CD4-positive, alpha-beta T cell treated with Interferon alpha-2 for 1 hour (primary cell): ENCODE measurements around the gene FAM120C.

ENCODE experiments used
- DNase-seq, 2 donors: peaks; one replicate each; pipeline ENCODE4 v3.0.0-alpha.2; 2020 to 2022

Gene FAM120C, protein sequence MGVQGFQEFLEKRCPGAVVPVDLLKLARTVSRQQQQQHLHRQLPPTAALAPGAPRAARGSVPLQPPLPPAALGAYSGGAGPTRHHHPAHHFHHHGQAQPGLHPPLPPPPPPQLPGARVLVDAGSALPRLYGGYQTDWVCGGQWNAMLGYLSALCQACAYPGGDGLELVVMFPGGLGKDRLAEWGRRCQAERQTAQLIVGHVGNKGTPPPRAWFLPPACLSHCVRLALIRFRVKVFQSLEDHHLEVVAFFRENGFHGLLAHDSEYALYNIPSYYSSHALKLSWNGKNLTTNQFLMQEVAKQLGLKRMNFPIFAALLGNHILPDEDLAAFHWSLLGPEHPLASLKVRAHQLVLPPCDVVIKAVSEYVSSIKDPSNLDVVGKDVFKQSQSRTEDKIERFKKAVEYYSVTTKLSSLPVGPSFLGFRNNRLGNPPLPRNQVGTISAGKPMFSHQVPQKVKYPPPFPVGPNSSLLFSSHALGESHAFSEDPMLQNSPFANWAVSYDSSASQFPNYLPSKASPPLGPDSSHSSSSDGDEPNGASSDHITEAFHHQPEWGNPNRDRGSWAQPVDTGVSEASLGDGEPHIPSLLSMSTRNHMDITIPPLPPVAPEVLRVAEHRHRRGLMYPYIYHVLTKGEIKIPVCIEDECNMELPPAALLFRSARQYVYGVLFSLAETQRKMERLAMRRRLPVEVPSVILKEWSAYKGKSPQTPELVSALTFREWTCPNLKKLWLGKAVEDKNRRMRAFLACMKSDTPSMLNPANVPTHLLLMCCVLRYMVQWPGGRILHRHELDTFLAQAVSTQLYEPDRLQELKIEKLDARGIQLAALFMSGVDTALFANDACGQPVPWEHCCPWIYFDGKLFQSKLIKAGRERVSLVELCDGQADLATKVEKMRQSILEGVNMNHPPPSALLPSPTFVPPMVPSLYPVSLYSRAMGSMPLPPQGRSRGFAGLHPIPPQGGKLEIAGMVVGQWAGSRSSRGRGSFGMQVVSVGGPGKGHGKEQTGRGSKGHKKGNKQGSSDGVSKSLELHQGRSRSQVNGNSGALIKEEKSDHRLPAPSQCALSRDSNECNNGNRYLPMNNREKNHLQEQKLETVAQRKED

DNA sequence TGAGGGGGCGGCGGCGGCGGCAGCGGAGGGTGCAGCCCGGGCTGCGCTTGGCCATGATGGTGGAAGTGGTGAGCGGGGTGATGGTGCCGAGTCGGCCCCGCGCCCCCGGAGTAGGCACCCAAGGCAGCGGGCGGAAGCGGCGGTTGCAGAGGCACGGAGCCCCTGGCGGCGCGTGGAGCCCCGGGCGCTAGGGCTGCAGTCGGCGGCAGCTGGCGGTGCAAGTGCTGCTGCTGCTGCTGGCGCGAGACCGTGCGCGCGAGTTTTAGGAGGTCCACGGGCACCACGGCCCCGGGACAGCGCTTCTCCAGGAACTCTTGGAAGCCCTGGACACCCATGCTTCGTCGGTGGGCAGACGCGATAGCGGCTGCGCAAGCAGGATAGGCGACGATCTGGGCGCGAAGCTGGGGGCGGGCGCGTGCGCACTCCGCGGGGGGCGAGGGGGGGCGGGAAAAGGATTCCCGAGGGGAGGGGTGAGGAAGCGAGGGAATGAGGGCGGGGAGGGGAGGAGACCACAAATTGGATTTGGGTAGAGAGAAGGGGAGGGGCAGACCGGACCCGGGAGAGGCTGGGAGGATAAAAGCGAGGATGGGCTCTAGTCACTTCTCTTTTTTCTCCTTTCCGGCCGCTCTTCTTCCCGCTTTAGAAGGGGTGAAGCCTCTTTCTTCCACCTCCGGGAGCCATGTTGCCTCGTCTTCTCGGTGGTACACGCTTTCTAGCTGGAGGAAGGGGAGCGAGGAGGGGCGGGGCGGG lies at the start of gene FAM120C:
TSS of gene FAM120C (minus strand) at position 391 of the 750 bp plus-strand sequence. CDS start at position 335, 56 bp downstream.
- peak; percentile 64 to 73 for DNase-seq

DNA sequence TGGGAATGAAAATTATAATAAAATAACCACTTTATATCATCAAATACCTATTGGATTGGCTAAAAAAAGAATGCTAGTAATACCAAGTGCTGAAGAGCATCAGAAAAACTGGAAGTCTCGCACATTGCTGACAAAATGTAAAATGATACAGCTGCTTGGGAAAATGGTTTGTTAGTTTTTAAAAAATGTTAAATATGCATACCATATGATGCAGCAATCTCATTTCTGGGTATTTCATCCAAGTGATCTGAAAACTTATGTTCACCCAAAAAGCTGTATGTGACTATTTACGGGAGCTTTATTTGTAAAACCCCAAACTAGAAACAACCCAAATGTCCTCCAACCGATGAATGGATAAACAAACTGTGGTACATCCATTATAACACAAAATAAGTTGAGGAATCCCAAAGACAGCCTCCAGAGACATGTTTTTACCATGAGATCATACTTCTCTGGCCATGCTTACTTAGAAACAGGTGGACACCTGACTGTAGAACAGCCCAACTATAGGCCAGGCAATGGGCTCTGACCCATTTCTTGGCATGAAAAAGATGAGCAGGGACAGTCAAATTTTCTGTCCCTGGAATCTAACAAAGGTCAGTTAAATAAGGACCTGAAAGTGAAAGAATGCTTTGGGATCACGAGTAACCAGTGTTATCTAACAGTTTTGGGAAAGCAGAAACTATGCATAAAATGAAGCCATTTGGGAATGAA lies 47.5 kb upstream of the FAM120C start:
- no peak for DNase-seq

DNA sequence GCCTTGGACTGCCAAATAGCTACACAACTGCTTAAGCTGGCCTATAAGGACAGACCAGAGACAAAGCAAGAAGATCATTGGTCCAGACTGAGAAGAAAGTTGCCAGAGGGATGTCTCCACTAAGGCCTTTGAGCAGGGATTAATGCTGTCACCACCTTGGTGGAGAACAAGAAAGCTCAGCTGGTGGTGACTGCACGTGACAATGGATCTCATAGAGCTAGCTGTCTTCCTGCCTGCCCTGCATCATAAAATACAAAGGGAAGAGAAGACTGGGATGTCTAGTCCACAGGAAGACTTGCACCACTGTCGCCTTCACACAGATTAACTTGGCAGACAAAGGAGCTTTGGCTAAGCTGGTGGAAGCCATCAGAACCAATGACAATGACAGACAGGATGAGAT lies 40.5 kb upstream of the FAM120C start:
- no peak for DNase-seq

DNA sequence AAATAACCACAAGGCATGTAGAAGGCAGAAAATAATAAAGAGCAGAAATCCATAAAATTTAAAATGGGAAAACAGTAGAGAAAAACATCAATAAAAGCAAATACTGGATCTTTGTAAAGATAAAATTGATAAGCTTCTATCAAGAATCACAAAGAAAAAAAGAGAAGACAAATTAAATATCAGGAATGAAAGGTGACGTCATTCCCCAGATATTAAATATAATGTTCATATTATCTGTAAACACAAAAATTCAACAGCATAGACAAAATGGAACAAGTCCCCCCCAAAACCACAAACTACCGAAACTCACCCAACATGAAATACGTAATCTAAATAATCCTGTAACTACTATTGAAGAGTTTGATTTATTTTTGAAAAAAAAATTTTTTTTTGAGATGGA lies 30.5 kb upstream of the FAM120C start:
- DNase-seq, result no peak

DNA sequence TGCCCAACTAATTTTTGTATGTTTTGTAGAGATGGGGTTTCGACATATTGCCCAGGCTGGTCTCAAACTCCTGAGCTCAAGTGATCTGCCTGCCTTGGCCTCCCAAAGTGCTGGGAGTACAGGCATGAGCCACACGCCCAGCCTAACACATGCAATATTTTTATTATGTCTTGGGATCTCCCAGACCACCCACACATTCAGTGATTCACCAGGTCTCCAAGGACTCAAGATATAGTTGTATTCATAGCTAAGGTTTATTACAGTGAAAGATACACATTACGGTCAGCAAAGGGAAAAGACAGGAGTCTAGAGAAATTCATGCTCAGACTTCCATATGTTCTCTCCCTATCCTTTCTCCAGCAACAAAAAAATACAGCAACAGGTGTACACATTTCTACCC lies 25.5 kb upstream of the FAM120C start:
- no peak for DNase-seq

DNA sequence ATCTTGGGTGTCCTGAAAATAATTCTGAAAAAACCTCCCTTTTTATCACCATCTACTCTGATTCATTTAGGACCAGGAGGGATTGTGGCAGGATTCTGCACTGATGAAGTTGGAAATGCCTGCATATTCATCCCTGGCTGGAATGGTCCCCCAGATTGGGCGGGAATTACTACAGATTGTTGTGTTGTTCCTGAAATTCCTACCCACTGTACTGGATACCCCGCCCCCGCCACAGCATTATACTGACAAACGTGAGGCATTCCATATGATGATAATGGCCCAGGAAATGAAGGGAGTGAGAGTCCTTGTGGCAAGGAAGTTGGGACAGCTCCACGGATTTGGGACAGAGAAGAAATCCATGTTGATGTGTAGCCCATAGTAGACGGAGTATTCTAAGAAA lies 15.2 kb upstream of the FAM120C start:
- no peak for DNase-seq

DNA sequence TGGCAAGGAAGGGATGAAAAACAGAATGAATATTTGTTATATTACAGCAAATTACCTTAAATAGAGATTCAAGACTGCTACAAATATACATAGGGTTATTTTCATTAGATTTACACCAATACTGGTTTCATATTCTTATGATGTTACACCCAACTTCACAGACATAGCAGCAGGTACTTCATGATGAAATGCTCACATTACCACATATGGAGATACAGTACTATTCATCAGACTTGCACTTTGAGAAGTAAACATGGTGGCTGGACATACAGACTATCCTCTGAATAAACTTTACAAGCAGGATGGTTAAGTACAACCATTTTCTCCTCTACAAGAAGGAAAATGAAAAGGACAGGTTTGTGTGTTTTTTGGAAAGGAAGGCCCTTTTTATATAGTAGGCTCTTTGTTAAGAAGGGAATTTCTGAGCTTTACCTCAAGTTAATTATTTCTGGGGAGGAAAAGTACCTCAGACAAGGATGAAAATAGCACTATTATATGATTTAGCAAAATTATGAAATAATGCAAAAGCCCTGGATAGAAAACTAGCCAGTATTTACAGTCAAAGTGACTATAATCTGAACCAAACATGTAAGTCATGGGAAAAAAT lies 12.0 kb upstream of the FAM120C start:
- DNase-seq, result no peak

DNA sequence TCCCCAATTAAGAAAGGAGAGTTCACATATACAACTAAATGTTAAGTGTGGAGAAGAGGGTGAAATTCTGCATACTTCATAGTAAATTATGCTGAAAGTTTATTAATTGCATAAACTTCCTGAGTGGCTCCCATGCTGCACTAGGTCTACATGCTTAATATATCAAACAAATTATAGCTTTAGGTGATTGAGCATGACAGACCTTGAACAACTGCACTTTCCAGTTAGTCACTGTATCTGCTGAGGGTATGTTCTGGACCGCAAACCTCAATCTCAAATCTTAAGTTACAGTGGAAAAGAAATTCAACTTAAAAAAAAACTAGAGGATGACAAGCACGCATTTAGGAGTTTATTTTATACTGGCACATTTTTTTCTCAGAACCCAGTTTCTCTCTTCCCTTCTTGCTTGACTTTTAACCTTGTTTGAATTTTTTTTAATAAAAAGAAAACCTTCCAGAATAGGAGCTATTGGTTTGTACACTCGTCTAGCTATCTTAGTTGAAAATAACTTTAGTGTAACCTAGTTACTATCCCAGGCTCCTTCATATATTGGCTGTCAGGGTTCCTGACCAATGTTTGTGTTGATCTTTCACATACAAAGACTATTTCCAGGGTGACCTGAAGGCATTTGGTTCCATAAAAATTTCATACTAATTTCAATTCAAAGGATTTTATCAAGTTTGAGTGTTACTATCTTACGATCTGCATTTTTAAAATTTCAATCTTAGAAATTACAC lies 10.2 kb upstream of the FAM120C start:
- no peak for DNase-seq

DNA sequence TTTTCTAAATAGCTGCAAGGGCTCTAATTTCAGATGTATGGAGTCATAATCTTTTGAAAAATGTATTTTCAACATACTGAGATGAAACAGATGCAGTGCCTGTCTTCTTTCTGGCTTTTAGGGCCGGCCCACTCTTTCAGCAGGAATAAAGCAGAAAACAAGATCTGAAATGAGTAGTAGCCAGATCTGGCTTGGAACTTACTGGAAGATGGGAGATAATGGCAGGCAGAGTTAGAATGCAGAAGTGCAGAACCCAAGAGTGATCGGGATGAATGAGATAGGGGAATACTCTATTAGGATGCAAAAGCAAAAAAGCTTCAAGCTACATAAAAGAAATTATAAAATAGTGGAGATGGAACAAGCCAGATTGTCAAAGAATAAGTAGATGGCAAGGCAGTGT lies 1.4 kb upstream of the FAM120C start:
- DNase-seq, result no peak

DNA sequence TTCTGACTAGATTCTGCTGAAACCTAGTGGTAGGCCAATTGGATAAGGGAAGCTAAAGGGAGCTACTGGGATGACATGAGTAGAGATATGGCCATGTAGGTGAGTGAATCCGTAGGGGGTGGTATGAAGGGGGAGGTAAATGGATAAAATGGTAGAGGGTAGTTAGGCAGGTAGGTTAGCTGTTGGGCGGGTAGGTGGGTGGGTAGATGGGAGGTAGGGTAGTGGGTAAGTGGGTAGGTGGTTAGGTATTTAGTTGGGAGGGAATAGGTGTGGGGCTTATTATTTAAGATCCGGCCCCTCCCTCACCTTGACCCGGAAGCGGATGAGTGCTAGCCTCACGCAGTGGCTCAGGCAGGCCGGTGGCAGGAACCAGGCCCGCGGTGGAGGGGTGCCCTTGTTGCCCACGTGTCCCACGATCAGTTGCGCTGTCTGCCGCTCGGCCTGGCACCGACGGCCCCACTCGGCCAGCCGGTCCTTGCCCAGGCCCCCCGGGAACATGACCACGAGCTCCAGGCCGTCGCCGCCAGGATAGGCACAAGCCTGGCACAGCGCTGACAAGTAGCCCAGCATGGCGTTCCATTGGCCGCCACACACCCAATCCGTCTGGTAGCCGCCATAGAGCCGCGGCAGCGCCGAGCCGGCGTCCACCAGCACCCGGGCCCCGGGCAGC lies 725 bp downstream of the FAM120C start:
- DNase-seq, result peak; percentile 57 to 71

DNA sequence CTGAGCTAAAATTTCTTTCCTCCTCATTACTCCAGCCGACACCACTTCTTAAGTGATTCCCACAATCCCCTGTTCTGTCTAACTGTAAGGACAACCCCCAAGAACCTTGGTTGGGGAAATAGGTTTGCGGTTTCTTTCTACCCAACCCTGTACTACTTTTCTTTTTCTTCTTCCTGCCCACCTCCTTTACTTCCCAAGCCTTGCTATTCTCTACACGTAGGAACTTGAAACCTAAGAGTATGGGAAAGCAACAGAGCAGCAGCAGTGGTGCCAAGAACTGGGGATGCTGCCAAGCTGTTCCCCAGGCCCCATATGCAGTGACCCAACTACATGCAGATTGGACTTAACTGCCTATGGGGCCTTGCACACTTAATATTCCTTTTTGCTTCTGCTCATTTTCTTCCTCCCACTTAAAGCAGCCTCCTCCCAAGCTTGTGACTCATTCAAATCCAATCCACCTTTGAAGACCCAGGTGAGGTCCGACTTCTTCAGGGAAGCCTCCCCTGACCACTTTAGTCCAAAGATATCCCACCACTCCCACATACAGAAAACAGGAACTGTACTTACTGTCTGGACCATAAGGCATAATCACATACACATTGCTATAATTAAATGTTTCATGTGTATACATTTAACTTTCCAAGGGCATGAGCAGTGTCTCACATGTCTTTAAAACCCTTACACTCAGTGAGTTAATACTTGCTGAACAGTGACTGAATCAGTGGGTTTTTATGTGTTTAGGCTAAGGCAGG lies 1.7 kb downstream of the FAM120C start:
- no peak for DNase-seq

DNA sequence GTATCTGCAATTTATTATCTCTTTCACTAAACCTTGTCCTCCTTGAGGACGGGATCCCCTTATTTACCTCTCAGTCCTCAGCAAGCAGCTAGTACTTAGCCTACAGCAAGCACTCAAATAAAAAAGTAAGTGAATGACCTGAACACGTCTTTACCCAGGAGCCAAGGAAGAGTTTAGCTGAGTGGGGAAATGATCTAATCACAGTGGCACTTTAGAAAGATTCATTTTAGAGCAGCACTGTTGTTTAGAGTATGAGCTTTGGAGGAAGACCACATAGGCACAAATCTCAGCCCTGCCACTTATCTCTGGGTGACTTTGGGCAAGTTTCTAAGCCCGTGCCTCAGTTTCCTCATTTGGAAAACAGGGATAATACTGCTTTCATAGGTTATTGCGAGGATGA lies 2.7 kb downstream of the FAM120C start:
- DNase-seq, result no peak

DNA sequence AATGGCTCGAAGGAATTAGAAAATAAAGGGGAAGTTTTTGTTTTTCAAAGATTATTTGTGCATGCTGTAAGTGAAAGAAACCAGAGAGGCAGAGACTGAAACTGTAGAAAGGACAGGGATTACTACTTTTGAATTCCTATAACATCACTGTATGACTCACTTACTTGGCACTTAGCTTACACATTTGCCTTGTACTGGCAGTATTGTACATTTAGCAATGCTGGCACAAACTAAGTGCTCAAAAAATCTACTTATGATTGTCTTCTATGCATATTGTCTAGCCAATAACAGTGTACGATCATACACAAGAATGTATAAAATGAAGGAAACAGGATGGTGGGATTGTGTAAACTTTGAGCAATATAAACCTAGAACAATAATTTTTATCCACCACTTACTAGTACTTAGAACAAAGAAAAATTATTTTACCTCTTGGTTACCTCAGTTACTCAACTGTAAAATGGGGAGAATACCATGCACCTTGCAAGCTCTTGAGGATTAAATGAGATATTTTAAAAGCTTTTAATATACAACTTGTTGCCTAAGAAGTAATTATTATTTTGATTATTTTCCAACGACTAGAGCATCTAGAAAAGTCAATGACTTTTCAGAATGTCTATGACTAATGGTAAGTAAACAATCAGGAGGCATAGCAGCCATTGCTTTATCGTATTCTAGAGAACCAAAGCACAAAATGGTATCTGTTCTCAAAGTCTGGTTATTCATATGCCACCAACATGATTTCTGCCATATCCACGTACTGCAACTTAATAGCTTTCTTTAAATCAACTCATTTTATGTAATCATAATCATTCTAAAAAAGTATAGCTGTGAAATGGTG lies 4.7 kb downstream of the FAM120C start:
- no peak for DNase-seq

DNA sequence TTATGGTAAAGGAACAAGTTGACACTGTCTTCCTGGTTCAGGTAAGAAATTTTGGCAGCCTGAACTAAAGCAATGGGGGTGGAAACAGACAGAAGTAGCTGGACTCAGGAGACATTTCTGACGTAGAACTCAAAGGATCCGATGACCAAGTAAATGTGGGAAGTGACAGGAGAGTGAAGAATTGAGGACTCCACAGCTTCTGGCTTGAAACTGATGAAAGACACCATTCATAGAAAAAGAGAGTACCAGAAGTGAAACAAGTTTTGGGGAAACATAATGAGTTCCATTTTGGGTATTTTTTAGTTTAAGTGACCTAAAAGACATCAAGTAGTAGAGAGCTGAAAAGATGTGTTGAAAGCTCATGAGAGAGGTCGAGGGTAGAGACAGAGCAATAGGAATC lies 5.7 kb downstream of the FAM120C start:
- no peak for DNase-seq

DNA sequence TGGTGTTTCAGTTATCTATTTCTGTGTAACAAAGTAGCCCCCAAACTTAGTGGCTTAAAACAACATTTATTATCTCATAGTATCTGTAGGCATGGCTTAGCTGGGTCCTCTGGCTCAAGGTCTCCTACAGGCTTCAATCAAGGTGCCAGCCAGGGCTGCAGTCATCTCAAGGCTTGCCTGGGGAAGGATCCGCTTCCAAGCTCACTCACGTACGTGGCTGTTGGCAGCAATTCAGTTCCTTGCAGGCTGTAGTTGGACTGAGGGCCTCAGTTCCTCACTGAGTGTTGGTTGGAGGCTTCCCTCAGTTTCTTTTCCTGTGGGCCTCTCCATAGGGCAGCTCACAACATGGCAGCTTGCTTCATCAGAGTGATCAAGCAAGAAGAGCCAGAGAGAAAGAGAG lies 9.3 kb downstream of the FAM120C start:
- no peak for DNase-seq

DNA sequence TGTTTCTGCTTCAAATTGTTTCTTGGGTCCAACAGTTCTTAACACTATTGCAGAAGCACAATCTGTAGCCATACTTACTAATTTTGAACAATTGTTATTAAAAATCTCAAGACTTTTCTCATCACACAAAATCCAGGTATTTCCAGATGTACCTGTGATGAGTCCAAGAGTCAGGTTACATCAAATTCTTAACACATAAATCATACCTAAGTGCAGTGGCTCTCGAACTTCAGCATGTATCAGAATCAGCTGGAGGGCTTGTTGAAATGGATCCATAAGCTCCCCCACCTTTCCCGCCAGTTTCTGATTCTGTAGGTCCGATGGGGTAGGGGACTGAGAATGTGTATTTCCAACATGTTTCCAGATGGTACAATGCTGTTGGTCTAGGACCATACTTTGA lies 10.6 kb downstream of the FAM120C start:
- DNase-seq, result no peak

DNA sequence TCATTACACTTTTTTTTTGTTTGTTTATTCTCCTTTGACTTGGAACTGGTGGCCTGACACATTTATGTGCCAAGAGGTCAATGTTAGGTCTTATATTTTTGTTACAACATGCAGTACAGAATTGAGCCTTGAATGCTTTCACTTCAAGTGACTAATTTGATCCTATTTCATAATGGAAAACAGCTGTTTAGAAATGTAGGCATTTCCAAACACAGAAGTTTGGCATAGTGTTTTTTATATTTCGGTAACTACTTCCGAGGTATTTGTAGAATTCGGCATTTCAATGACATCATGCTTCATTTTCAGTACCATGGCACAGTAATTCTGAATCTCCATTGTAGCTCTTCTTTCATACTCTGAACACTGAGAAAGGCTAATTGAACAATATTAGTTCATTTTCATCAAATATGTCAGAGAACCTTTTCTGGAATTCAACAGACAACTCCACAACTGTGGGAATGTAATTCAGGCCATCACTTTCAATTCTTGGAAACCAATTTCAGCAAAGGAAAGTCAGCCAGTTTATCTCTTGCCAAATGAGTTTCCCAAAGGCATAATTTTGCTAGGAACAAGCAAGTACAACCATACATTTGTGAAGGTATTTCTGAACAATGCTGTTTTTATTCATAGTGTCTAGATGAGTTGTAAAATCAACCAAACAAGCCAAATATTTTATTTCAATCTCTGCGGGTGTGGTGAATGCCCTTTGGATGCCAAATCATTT lies 11.4 kb downstream of the FAM120C start:
- DNase-seq, result no peak

DNA sequence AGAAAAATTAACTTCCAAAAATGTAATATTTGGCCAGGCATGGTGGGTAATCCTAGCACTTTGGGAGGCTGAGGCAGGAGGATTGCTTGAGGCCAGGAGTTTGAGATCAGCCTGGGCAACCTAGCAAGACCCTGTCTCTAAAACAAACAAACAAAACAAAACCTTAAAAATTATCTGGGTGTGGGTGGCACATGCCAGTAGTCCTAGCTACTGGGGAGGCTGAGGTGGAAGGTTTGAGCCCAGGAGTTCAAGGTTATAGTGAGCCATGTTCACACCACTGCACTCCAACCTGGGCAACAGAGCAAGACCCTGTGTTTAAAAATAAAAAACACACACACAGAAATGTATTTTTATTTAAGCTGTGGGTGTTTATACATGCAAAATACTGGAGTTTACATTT lies 12.0 kb downstream of the FAM120C start:
- DNase-seq, result no peak
